GM18526 (cell line): Measurements from ENCODE around the gene PRR7.

Experiments
- POLR2A ChIP-seq: IDR thresholded peaks from 3 replicates; pipeline ENCODE4 v1.6.1; 2011; ENCODE audit not compliant: insufficient read length; ENCODE audit errors: extremely low read depth

The PRR7 gene

GRCh38 chr5:177491983-177492746, 45.6 kb downstream of the PRR7 start:
- TF ChIP-seq POLR2A: no peak

- TF ChIP-seq POLR2A: no peak
Observed at GRCh38 chr5:177492841-177493240, 46.2 kb downstream of the PRR7 start.

GRCh38 chr5:177493795-177494345, 47.3 kb downstream of the PRR7 start:
- no peak for TF ChIP-seq POLR2A

GRCh38 chr5:177494346-177495195, 48.0 kb downstream of the PRR7 start:
- TF ChIP-seq POLR2A: no peak

- no peak for TF ChIP-seq POLR2A
Observed at GRCh38 chr5:177495243-177496060, 48.8 kb downstream of the PRR7 start.

- TF ChIP-seq POLR2A: no peak
Observed at GRCh38 chr5:177496070-177496726, 49.6 kb downstream of the PRR7 start.

GRCh38 chr5:177496727-177497291, 50.2 kb downstream of the PRR7 start:
- TF ChIP-seq POLR2A: no peak

GRCh38 chr5:177497292-177498012, 50.8 kb downstream of the PRR7 start, which contains the start of gene PDLIM7:
Gene PDLIM7 (minus strand): TSS chr5:177497604. CDS start chr5:177496512, 1,092 bp downstream.
- TF ChIP-seq POLR2A: peak; percentile 91

- TF ChIP-seq POLR2A: no peak
Observed at GRCh38 chr5:177498013-177498787, 51.6 kb downstream of the PRR7 start.

- TF ChIP-seq POLR2A: no peak
Observed at GRCh38 chr5:177499842-177500241, 53.2 kb downstream of the PRR7 start.

GRCh38 chr5:177500685-177501522, 54.3 kb downstream of the PRR7 start:
- TF ChIP-seq POLR2A: no peak
